Esophagus muscularis mucosa (tissue), 4 donors: Measurements from ENCODE around the gene FZR1. TPM values are rescaled to one million over a fixed set of nuclear protein-coding genes. Genes with fewer than 3 reads are reported as not detected.
"Not testable (repeated sequence)": the region's sequence is repeated elsewhere in the genome, so short reads cannot be mapped to it uniquely, and the experiment has no call there.

ENCODE experiments used
- DNase-seq: peaks from one replicate; pipeline ENCODE4 v3.0.0-alpha.2; 2017; ENCODE audit errors: extremely low spot score
- H3K27ac ChIP-seq, 4 donors: fragments of 200-600 bp; sonication (generic); replicated peaks in 1 of 4; 1 replicate in 3 of 4; 2 replicates in 1 of 4; pipeline ENCODE4 v1.5.1; 2016 to 2019; ENCODE audit warnings: mild to moderate bottlenecking in 1 of 4
- H3K27me3 ChIP-seq, 4 donors: fragments of 200-600 bp; sonication (generic); one replicate each; pipeline versions ENCODE4 v1.5.1 to v1.6.0; 2016 to 2019
- H3K36me3 ChIP-seq, 4 donors: fragments of 200-600 bp; sonication (generic); one replicate each; pipeline ENCODE4 v1.5.1; 2016 to 2019
- H3K4me1 ChIP-seq, 4 donors: fragments of 200-600 bp; sonication (generic); one replicate each; pipeline ENCODE4 v1.5.1; 2016 to 2019
- H3K4me3 ChIP-seq, 4 donors: fragments of 200-600 bp; sonication (generic); 1 replicate in 2 of 4; 2 replicates in 2 of 4; pipeline ENCODE4 v1.5.1; 2016 to 2019; ENCODE audit warnings: mild to moderate bottlenecking in 4 of 4, moderate library complexity in 1 of 4
- H3K9me3 ChIP-seq, 4 donors: fragments of 200-600 bp; sonication (generic); 1 replicate in 3 of 4; 2 replicates in 1 of 4; pipeline ENCODE4 v1.5.1; 2016 to 2019
- CTCF ChIP-seq, 3 experiments: fragments of 200-600 bp in 2 of 3; fragments of 450-650 bp in 1 of 3; sonication (generic) in 2 of 3; IDR thresholded peaks; one replicate each; pipeline ENCODE4 v1.5.1; 2017 to 2019; ENCODE audit warnings: antibody characterized with exemption in 3 of 3, mild to moderate bottlenecking in 2 of 3, moderate library complexity in 1 of 3
- EP300 ChIP-seq: sonication (generic); formaldehyde crosslinking; IDR thresholded peaks from one replicate; pipeline ENCODE4 v1.6.1; 2017; ENCODE audit warnings: antibody characterized with exemption
- POLR2A ChIP-seq: fragments of 450-650 bp; IDR thresholded peaks from one replicate; pipeline ENCODE4 v1.6.1; 2017; ENCODE audit warnings: antibody characterized with exemption, moderate library complexity, mild to moderate bottlenecking, low read depth
- POLR2AphosphoS5 ChIP-seq, 2 donors: sonication (generic); formaldehyde crosslinking; IDR thresholded peaks; one replicate each; pipeline ENCODE4 v1.6.1; 2017; ENCODE audit warnings: antibody characterized with exemption in 2 of 2
- WGBS: methylation state at CpG from one replicate; pipeline ENCODE4 v1.1.5; 2018; 5-methylcytosine and 5-hydroxymethylcytosine counted together
- intact Hi-C: fragments of 100-400 bp; cut with DNase I; formaldehyde crosslinking; loops from one replicate; pipeline ENCODE4 v1.15.1; 2023
- total RNA-seq, 4 donors: library from RNA; depleted of rRNA; stranded (reverse); fragments of >200 nt; gene quantifications; one replicate each; pipeline versions ENCODE4 v1.1.0 to v1.2.1, GENCODE V29; 2016

FZR1 gene
- total RNA-seq, 4 donors from 2014 or later: 15.8 to 41.2 (median 31.4) TPM

- TF ChIP-seq EP300: no peak
- no peak for TF ChIP-seq POLR2A
- TF ChIP-seq CTCF (IDR thresholded peaks at IDR 0.05): no peak
- TF ChIP-seq POLR2AphosphoS5 (IDR thresholded peaks at IDR 0.05): no peak
- no peak for DNase-seq
- H3K36me3 ChIP-seq: peaks cover 62 to 81% (median 76%) of the 10 kb centered on the region in 4 donors
These were observed 22.0 kb downstream of the FZR1 start for GRCh38 chr19:3528080-3528479.

GRCh38 chr19:3528539-3529211, 22.6 kb downstream of the FZR1 start:
- no peak for DNase-seq
- no peak overlapping the region for H3K27ac ChIP-seq
- no peak for TF ChIP-seq EP300
- no peak for TF ChIP-seq POLR2AphosphoS5 (IDR thresholded peaks at IDR 0.05)
- no peak for TF ChIP-seq POLR2A
- TF ChIP-seq CTCF (IDR thresholded peaks at IDR 0.05): no peak
- no peaks in the 10 kb centered on the region for H3K9me3 ChIP-seq
- H3K4me3 ChIP-seq: no peak overlapping the region
- H3K27me3 ChIP-seq: no peaks in the 10 kb centered on the region
- WGBS: 91% methylated on average over 20 of the region's 20 CpGs
- peaks cover 62 to 81% (median 76%) of the 10 kb centered on the region in 4 donors for H3K36me3 ChIP-seq
- H3K4me1 ChIP-seq: no peaks in the 10 kb centered on the region
- intact Hi-C loops: no loop called here

More at GRCh38 chr19:3528080-3528479, 22.0 kb downstream of the FZR1 start:
- WGBS: 100% methylated on average over 9 of the region's 14 CpGs
- H3K4me1 ChIP-seq: no peaks in the 10 kb centered on the region
- no peak overlapping the region for H3K4me3 ChIP-seq
- intact Hi-C loops: no loop called here
- H3K27ac ChIP-seq: no peak overlapping the region
- no peaks in the 10 kb centered on the region for H3K27me3 ChIP-seq
- no peaks in the 10 kb centered on the region for H3K9me3 ChIP-seq

- H3K9me3 ChIP-seq, H3K27me3 ChIP-seq, H3K4me1 ChIP-seq, H3K4me3 ChIP-seq, H3K27ac ChIP-seq, DNase-seq, intact Hi-C loops: not testable (repeated sequence)
- WGBS: 92% methylated on average over 7 of the region's 7 CpGs
- peaks cover 57 to 81% (median 76%) of the 10 kb centered on the region in 4 donors for H3K36me3 ChIP-seq
These were observed 23.2 kb downstream of the FZR1 start for GRCh38 chr19:3529299-3529698.

GRCh38 chr19:3530389-3530788, 24.3 kb downstream of the FZR1 start:
- 95% methylated on average over 12 of the region's 12 CpGs for WGBS

GRCh38 chr19:3531716-3532115, 25.6 kb downstream of the FZR1 start:
- H3K36me3 ChIP-seq: peaks cover 56 to 83% (median 79%) of the 10 kb centered on the region in 4 donors
- WGBS: no CpG with 5 or more reads among the region's 29 CpGs
- no peaks in the 10 kb centered on the region for H3K9me3 ChIP-seq
- H3K4me1 ChIP-seq: peaks cover 0 to 12% (median 10%) of the 10 kb centered on the region in 4 donors
- H3K27ac ChIP-seq: no peak overlapping the region
- intact Hi-C loops: no loop called here
- DNase-seq: no peak
- TF ChIP-seq POLR2A: no peak
- TF ChIP-seq EP300: no peak
- TF ChIP-seq POLR2AphosphoS5 (IDR thresholded peaks at IDR 0.05): no peak
- no peak for TF ChIP-seq CTCF (IDR thresholded peaks at IDR 0.05)
- no peak overlapping the region for H3K4me3 ChIP-seq
- H3K27me3 ChIP-seq: no peaks in the 10 kb centered on the region

More at GRCh38 chr19:3530389-3530788, 24.3 kb downstream of the FZR1 start:
- H3K27ac ChIP-seq: no peak overlapping the region
- H3K4me3 ChIP-seq: no peak overlapping the region
- H3K27me3 ChIP-seq: no peaks in the 10 kb centered on the region
- H3K4me1 ChIP-seq: no peaks in the 10 kb centered on the region
- peaks cover 63 to 83% (median 80%) of the 10 kb centered on the region in 4 donors for H3K36me3 ChIP-seq
- DNase-seq: no peak
- TF ChIP-seq EP300 (no peak), CTCF (IDR thresholded peaks at IDR 0.05) (no peak), POLR2AphosphoS5 (IDR thresholded peaks at IDR 0.05) (no peak), POLR2A (no peak)
- intact Hi-C loops: no loop called here
- no peaks in the 10 kb centered on the region for H3K9me3 ChIP-seq
